ENCODE measurements around the gene HCFC1.

The HCFC1 gene

DNA sequence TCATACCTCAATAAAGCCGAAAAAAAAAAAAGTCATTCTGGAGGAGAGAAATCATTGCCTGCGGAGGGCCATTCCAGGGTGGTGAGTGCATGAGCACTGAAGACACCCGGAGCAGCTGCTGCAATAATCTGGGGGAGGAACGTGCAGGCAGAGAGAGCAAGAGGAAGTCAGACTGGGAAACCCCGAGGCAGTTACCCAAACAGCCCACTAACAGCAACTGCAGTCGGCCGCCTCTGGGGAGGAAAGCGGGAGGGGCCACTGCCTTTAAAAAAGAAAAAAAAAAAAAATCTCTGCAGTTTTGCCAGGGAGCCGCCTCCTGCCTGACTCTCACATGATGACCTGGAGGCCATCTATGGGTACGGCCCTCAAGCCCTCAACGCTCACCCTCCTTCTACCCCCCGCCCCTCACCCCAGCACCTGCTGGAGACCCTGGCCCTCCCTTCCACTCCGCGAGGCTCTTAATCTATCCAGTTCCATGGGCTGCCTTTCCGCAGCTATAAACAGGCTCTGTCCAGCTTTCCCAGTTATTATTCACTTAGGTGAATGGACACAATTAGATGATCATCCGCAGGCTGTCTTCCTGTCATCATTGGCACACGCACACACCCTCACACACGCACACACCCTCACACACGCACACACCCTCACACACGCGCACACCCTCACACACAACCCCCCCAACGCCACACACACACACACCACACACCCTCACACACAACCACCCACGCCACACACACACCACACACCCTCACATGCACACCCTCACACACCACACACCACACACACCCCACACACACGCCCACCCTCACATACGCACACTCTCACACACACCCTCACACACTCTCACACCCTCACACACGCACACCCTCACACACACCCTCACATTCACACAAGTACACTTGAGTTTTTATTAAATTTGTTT lies 70.5 kb downstream of the HCFC1 start:
- DNase-seq = peak in 1 of 2 experiments; percentile 30

DNA sequence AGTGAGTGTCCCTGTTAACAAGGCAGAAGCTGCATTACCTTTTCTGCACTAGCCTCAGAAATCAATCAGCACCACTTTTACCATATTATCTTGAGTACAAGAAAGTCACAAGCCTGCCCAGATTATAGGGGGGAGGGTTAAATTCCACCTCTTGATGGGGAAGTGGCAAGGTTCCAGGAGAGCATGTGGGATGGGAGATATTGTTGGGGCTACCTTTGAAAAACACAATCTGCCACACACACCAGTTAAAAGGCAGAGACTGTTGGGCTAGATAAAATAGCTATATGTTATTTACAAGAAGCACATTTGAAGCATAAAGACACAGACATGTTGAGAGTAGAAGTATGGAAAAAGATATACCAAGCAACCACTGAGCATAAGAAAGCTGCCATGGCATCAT lies 73.7 kb downstream of the HCFC1 start:
- DNase-seq = no peak
